Hematopoietic multipotent progenitor cell (in vitro differentiated cells): Measurements from ENCODE around the gene CMPK1. TPM values are rescaled to one million over a fixed set of nuclear protein-coding genes. Genes with fewer than 3 reads are reported as not detected.
"Not testable (repeated sequence)": the region's sequence is repeated elsewhere in the genome, so short reads cannot be mapped to it uniquely, and the experiment has no call there.

Experiments used
- DNase-seq, 3 donors: peaks; one replicate each; pipeline ENCODE4 v3.0.0-alpha.2; 2011 to 2015; ENCODE audit warnings: low read depth in 2 of 3, low spot score in 2 of 3
- total RNA-seq: library from RNA; depleted of rRNA; stranded (reverse); fragments of >200 nt; gene quantifications from one replicate; pipeline ENCODE4 v1.2.3, GENCODE V29; 2012

Gene CMPK1
- total RNA-seq, 1 donor: 18.9 TPM

- no peak for DNase-seq
Measured at GRCh38 chr1:47337350-47337749, 3.8 kb downstream of the CMPK1 start.

DNA sequence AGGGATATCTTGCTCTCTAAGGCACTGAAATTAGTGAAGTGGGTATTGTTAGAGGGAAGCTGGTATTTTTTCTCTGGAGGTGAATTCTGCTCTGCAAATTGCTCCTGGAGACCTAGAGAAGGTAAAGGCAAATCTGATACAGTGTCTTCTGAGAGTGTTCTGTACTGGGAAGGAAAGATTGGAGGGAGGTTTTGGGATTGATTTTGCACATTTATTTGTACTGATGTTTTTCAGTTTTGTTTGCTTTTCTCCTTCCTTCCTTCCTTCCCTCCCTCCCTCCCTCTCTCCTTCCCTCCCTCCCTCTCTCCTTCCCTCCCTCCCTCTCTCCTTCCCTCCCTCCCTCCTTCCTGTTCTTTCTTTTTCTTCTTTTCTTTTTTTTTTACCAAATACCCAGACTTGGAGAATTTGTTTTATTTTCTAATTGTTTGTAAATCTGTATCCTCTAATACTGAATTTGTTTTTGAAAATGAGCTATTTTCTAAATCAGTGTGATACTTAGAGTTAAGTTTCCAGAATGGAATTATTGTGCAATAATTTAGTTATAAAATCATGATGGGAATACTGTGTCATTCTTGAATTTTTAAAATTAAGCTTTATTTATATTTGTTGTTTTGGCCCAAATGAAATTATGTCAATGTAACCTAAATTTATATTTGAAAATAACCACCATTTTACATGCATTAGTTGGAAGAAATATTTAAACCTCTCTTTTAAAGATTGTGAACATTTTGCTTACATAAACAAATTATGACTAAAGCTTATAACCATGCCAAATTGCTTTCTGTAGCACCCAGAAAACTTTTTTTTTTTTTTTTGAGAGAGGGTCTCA is 4.9 kb downstream of the CMPK1 start:
- no peak for DNase-seq

- no peak for DNase-seq
Measured at GRCh38 chr1:47340227-47340626, 6.6 kb downstream of the CMPK1 start.

- not testable (repeated sequence) for DNase-seq
Measured at GRCh38 chr1:47346979-47347378, 13.4 kb downstream of the CMPK1 start.

DNA sequence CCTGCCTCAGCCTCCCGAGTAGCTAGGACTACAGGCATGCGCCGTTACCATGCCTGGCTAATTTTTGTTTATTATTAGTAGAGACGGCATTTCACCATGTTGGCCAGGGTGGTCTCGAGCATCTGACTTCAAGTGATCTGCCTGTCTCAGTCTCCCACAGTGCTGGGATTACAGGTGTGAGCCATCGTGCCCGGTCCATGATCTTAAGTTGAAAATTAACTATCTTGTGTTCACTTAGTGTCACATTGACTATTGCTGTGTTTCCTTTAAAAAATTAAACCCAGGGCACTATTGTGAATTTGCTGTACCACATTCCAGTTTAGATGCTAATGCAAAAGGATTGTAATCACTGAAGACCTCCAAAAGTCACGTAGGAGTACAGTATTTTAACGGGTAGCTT is 14.1 kb downstream of the CMPK1 start:
- no peak for DNase-seq

- DNase-seq: no peak
Measured at GRCh38 chr1:47348246-47348645, 14.7 kb downstream of the CMPK1 start.

DNA sequence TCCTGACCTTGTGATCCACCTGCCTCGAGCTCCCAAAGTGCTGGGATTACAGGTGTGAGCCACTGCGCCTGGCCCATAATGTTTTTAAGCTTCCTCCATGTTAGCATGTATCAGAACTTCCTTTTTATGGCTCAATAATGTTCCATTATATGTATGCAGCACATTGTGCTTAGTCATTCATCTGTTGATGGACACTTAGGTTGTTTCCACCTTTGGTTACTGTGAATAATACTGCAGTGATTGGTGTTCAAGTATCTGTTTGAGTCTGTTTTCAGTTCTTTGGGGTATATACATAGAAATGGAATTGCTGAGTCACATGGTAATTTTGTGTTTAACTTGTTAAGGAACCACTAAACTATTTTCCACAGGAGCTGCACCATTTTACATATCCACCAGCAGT is 17.7 kb downstream of the CMPK1 start:
- peak in 2 of 3 donors; percentile 3 to 24 for DNase-seq

- no peak for DNase-seq
Measured at GRCh38 chr1:47361380-47361779, 27.8 kb downstream of the CMPK1 start.

- DNase-seq: no peak
Measured at GRCh38 chr1:47362828-47363227, 29.2 kb downstream of the CMPK1 start.

- DNase-seq: no peak
Measured at GRCh38 chr1:47367651-47368050, 34.1 kb downstream of the CMPK1 start.

DNA sequence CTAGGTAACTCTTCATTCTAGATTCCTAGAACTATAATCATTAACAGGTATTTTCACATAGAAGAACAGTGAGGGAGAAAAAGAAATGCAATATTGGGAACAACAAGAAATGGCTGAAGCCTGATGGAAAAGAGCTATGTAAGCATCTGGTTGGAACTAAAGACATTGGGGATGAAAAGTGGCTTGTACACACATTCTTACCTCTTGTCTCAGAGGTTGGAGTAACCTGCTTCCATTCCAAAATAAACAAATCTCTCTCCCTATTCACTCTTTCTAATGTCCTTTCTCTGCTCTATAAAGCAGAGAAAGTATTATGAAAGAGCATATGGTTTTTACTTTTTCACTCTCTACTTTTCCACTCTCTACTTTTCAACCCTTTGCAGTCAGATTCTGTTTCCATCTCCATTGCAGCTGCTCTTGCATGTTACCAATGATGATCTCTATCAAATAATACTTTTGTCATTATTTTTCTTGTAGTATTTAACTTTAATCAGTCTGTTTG is 37.5 kb downstream of the CMPK1 start:
- DNase-seq: no peak

DNA sequence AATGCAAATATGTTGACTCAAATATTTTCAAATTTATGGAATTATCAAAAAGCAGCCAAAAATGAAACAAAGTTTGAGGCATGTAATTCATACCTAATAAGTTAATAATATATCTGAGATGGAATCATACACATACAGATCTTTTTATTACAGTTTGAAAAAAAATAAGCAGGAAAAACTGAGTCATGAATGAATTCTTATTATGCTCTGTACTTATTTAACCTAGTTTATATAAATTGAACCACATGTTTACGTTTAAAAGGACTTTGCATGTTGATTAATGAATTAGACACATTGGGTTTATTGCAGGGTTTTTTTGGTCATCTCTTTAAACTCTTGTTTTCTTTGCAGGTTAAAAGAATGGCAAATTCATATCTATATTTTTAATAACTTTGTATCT is 40.9 kb downstream of the CMPK1 start:
- no peak for DNase-seq

DNA sequence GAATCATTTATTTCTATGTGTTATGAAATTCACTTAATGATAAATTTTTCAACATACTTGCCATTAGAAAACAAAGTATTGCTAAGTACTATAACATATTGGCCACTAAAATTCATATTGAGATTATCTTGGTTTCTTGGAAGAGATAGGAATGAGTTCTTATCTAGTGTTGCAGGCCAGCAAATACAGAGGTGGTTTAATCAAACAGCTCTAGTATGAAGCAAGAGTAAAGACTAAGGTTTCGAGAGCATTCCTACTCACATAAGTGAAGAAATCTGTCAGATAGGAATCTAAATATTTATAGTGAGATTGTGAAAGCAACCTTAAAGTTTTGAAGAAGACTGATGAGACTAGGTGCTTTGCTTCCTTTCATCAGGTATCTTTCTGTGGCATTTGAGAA is 44.6 kb downstream of the CMPK1 start:
- DNase-seq: no peak

GRCh38 chr1:47380699-47381098 is 47.1 kb downstream of the CMPK1 start:
- no peak for DNase-seq

- DNase-seq: no peak
Measured at GRCh38 chr1:47382399-47382983, 48.9 kb downstream of the CMPK1 start.

GRCh38 chr1:47384083-47384482 is 50.5 kb downstream of the CMPK1 start:
- DNase-seq: no peak

DNA sequence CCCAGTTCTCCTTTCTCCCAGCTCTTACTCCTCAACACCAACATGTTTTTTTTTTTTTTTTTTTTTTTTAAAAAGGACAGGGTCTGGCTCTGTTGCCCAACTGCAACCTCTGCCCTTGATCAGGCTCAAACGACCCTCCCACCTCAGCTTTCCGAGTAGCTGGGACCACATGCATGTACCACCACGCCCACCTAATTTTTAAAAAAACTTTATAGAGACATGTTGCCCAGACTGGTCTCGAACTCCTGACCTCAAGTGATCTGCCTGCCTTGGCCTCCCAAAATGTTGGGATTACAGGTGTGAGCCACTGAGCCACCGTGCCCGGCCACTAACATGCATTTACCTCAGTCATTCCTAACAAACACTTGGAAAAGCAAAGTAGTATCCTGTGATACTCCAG is 51.4 kb downstream of the CMPK1 start:
- no peak for DNase-seq

GRCh38 chr1:47386268-47386667 is 52.7 kb downstream of the CMPK1 start:
- DNase-seq: no peak

GRCh38 chr1:47388030-47388890 is 54.7 kb downstream of the CMPK1 start:
- DNase-seq: no peak

GRCh38 chr1:47388891-47389238 is 55.3 kb downstream of the CMPK1 start:
- peak in 2 of 3 donors; percentile 45 to 64 for DNase-seq

DNA sequence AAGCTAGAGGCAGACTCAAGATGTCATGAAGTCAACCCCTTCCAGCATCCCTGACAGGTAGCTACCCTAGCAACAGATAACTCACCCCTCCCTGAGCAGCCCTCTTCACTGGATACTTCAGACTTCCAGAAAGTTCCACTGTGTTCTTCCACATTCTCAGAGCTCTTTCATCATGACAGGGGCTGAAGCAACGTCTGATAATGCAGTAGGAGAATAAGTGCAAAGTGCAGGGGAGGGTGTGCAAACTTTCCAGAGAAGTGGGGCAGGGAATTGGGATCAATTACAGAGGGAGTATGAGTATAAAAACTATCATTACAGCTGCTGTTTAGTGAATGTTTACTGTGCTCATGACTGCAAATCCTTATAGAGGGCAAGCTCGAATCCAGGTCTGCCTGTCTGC is 56.1 kb downstream of the CMPK1 start:
- no peak for DNase-seq
